Measurements from ENCODE around the gene CSF2. TPM values are rescaled to one million over a fixed set of nuclear protein-coding genes. Genes with fewer than 3 reads are reported as not detected.

Gene CSF2
- total and polyA plus RNA-seq, 3 experiments from 2014 or later: 393 to 409 TPM; not detected in 1

GRCh38 chr5:132087176-132087575 lies 13.6 kb downstream of the CSF2 start:
- Mint-ChIP-seq H3K9me3 (no peaks in the 10 kb centered on the region), H3K36me3 (peaks cover 0 to 4% (median 0%) of the 10 kb centered on the region in 3 donors), H3K4me1 (peaks cover 25 to 53% (median 44%) of the 10 kb centered on the region in 3 donors), H3K27me3 (peaks cover 0 to 2% of the 10 kb centered on the region in 2 donors), H3K4me3 (no peak overlapping the region), H3K27ac (no peak overlapping the region)
- Histone ChIP-seq H3K27me3 (ENCODE audit: insufficient read depth, low read length, poor library complexity, severe bottlenecking) (no peaks in the 10 kb centered on the region), H3K36me3 (ENCODE audit: insufficient read depth, low read length) (no peaks in the 10 kb centered on the region), H3K4me1 (ENCODE audit: insufficient read depth, low read length) (peaks cover 10% of the 10 kb centered on the region), H3K9me3 (ENCODE audit: low read length) (no peaks in the 10 kb centered on the region), H3K4me3 (ENCODE audit: low read length) (no peak overlapping the region), H3K27ac (ENCODE audit: low read depth, low read length) (no peak overlapping the region)
- no peak for DNase-seq
- ChIA-PET POLR2A (no interaction called here), CTCF (interaction anchor here (0.5 to 1.3 kb wide), 2 partner anchors 22 to 345 kb away, joined by 3 read pairs; no protein-coding TSS in a partner anchor)

GRCh38 chr5:132087661-132088060 lies 14.1 kb downstream of the CSF2 start:
- POLR2A ChIA-PET: interaction anchor here (1.5 kb wide), 1 partner anchor 16 kb away, joined by 3 read pairs; no protein-coding TSS in a partner anchor
- H3K9me3 ChIP-seq (ENCODE audit: low read length): no peaks in the 10 kb centered on the region
- no peaks in the 10 kb centered on the region for H3K27me3 ChIP-seq (ENCODE audit: insufficient read depth, low read length, poor library complexity, severe bottlenecking)
- no peak overlapping the region for H3K27ac ChIP-seq (ENCODE audit: low read depth, low read length)
- H3K9me3 Mint-ChIP-seq: no peaks in the 10 kb centered on the region
- H3K27me3 Mint-ChIP-seq: peaks cover 0 to 2% of the 10 kb centered on the region in 2 donors
- H3K4me1 ChIP-seq (ENCODE audit: insufficient read depth, low read length): peaks cover 10% of the 10 kb centered on the region
- no peak overlapping the region for H3K4me3 ChIP-seq (ENCODE audit: low read length)
- peaks cover 0 to 4% (median 0%) of the 10 kb centered on the region in 3 donors for H3K36me3 Mint-ChIP-seq
- DNase-seq: no peak
- CTCF ChIA-PET: interaction anchor here (0.5 to 1.3 kb wide), 2 partner anchors 22 to 344 kb away, joined by 3 read pairs; no protein-coding TSS in a partner anchor
- no peak overlapping the region for H3K4me3 Mint-ChIP-seq
- H3K4me1 Mint-ChIP-seq: peaks cover 25 to 48% (median 40%) of the 10 kb centered on the region in 3 donors
- H3K27ac Mint-ChIP-seq: no peak overlapping the region
- H3K36me3 ChIP-seq (ENCODE audit: insufficient read depth, low read length): no peaks in the 10 kb centered on the region

GRCh38 chr5:132089363-132089762 lies 15.8 kb downstream of the CSF2 start:
- Mint-ChIP-seq H3K27me3 (peaks cover 0 to 2% of the 10 kb centered on the region in 2 donors), H3K4me1 (peaks cover 25 to 39% (median 32%) of the 10 kb centered on the region in 3 donors), H3K4me3 (no peak overlapping the region), H3K27ac (peak overlapping the region in 1 of 8 donors; percentile 29), H3K9me3 (no peaks in the 10 kb centered on the region), H3K36me3 (peaks cover 0 to 4% (median 0%) of the 10 kb centered on the region in 3 donors)
- H3K27me3 ChIP-seq (ENCODE audit: insufficient read depth, low read length, poor library complexity, severe bottlenecking): no peaks in the 10 kb centered on the region
- no peak for DNase-seq
- H3K36me3 ChIP-seq (ENCODE audit: insufficient read depth, low read length): no peaks in the 10 kb centered on the region
- H3K4me1 ChIP-seq (ENCODE audit: insufficient read depth, low read length): no peaks in the 10 kb centered on the region
- ChIA-PET POLR2A (no interaction called here), CTCF (interaction anchor here (1.2 kb wide), 1 partner anchor 13 kb away, joined by 5 read pairs; no protein-coding TSS in a partner anchor)
- no peaks in the 10 kb centered on the region for H3K9me3 ChIP-seq (ENCODE audit: low read length)
- H3K4me3 ChIP-seq (ENCODE audit: low read length): no peak overlapping the region
- H3K27ac ChIP-seq (ENCODE audit: low read depth, low read length): no peak overlapping the region

- ChIA-PET POLR2A (interaction anchor here (0.5 kb wide), 1 partner anchor 567 kb away, joined by 6 read pairs; no protein-coding TSS in a partner anchor), CTCF (no interaction called here)
- Mint-ChIP-seq H3K27me3 (peaks cover 0 to 2% of the 10 kb centered on the region in 2 donors), H3K4me3 (no peak overlapping the region), H3K36me3 (peaks cover 0 to 4% (median 0%) of the 10 kb centered on the region in 3 donors), H3K27ac (peak overlapping the region in 1 of 8 donors; percentile 10), H3K9me3 (no peaks in the 10 kb centered on the region), H3K4me1 (peaks cover 27 to 41% (median 30%) of the 10 kb centered on the region in 3 donors)
- no peak for DNase-seq
- Histone ChIP-seq H3K27me3 (ENCODE audit: insufficient read depth, low read length, poor library complexity, severe bottlenecking) (no peaks in the 10 kb centered on the region), H3K4me3 (ENCODE audit: low read length) (no peak overlapping the region), H3K9me3 (ENCODE audit: low read length) (no peaks in the 10 kb centered on the region), H3K4me1 (ENCODE audit: insufficient read depth, low read length) (peaks cover 5% of the 10 kb centered on the region), H3K36me3 (ENCODE audit: insufficient read depth, low read length) (no peaks in the 10 kb centered on the region), H3K27ac (ENCODE audit: low read depth, low read length) (no peak overlapping the region)
Measured at GRCh38 chr5:132090107-132090506, 16.5 kb downstream of the CSF2 start.

GRCh38 chr5:132093271-132093670 lies 19.7 kb downstream of the CSF2 start:
- ChIA-PET POLR2A (no interaction called here), CTCF (interaction anchor here (1.1 to 1.3 kb wide), 2 partner anchors 10 to 16 kb away, joined by 3 read pairs; no protein-coding TSS in a partner anchor)
- no peaks in the 10 kb centered on the region for H3K36me3 ChIP-seq (ENCODE audit: insufficient read depth, low read length)
- no peak overlapping the region for H3K4me3 ChIP-seq (ENCODE audit: low read length)
- peaks cover 40 to 61% (median 42%) of the 10 kb centered on the region in 3 donors for H3K4me1 Mint-ChIP-seq
- no peak overlapping the region for H3K4me3 Mint-ChIP-seq
- no peak overlapping the region for H3K27ac Mint-ChIP-seq
- H3K27me3 ChIP-seq (ENCODE audit: insufficient read depth, low read length, poor library complexity, severe bottlenecking): no peaks in the 10 kb centered on the region
- no peaks in the 10 kb centered on the region for H3K9me3 Mint-ChIP-seq
- H3K4me1 ChIP-seq (ENCODE audit: insufficient read depth, low read length): peaks cover 16% of the 10 kb centered on the region
- no peak overlapping the region for H3K27ac ChIP-seq (ENCODE audit: low read depth, low read length)
- DNase-seq: no peak
- no peaks in the 10 kb centered on the region for H3K27me3 Mint-ChIP-seq
- peaks cover 0 to 4% (median 0%) of the 10 kb centered on the region in 3 donors for H3K36me3 Mint-ChIP-seq
- H3K9me3 ChIP-seq (ENCODE audit: low read length): no peaks in the 10 kb centered on the region

- peaks cover 0 to 4% (median 0%) of the 10 kb centered on the region in 3 donors for H3K36me3 Mint-ChIP-seq
- H3K9me3 ChIP-seq (ENCODE audit: low read length): no peaks in the 10 kb centered on the region
- no peak overlapping the region for H3K27ac ChIP-seq (ENCODE audit: low read depth, low read length)
- H3K27me3 Mint-ChIP-seq: no peaks in the 10 kb centered on the region
- POLR2A ChIA-PET: no interaction called here
- H3K27ac Mint-ChIP-seq: peak overlapping the region in 6 of 8 donors; percentile 15 to 93 (median 71)
- DNase-seq: no peak
- peak overlapping the region in 5 of 7 donors; percentile 9 to 73 (median 45) for H3K4me3 Mint-ChIP-seq
- H3K4me3 ChIP-seq (ENCODE audit: low read length): no peak overlapping the region
- no peaks in the 10 kb centered on the region for H3K9me3 Mint-ChIP-seq
- peaks cover 28% of the 10 kb centered on the region for H3K4me1 ChIP-seq (ENCODE audit: insufficient read depth, low read length)
- no peaks in the 10 kb centered on the region for H3K27me3 ChIP-seq (ENCODE audit: insufficient read depth, low read length, poor library complexity, severe bottlenecking)
- H3K36me3 ChIP-seq (ENCODE audit: insufficient read depth, low read length): no peaks in the 10 kb centered on the region
- H3K4me1 Mint-ChIP-seq: peaks cover 52 to 66% (median 54%) of the 10 kb centered on the region in 3 donors
- CTCF ChIA-PET: interaction anchor here (1.5 kb wide), 1 partner anchor 30 kb away, joined by 5 read pairs; no protein-coding TSS in a partner anchor
Measured at GRCh38 chr5:132094393-132095076, 20.9 kb downstream of the CSF2 start.

GRCh38 chr5:132095077-132095410 lies 21.5 kb downstream of the CSF2 start:
- H3K9me3 ChIP-seq (ENCODE audit: low read length): no peaks in the 10 kb centered on the region
- H3K36me3 ChIP-seq (ENCODE audit: insufficient read depth, low read length): no peaks in the 10 kb centered on the region
- no peak for DNase-seq
- ChIA-PET CTCF (interaction anchor here (1.5 kb wide), 1 partner anchor 30 kb away, joined by 5 read pairs; no protein-coding TSS in a partner anchor), POLR2A (no interaction called here)
- no peaks in the 10 kb centered on the region for H3K27me3 ChIP-seq (ENCODE audit: insufficient read depth, low read length, poor library complexity, severe bottlenecking)
- H3K4me1 ChIP-seq (ENCODE audit: insufficient read depth, low read length): peaks cover 33% of the 10 kb centered on the region
- Mint-ChIP-seq H3K36me3 (peaks cover 0 to under 1% (median 0%) of the 10 kb centered on the region in 3 donors), H3K27ac (peak overlapping the region in 7 of 8 donors; percentile 15 to 93 (median 58)), H3K4me3 (peak overlapping the region in 5 of 7 donors; percentile 9 to 73 (median 45)), H3K9me3 (no peaks in the 10 kb centered on the region), H3K4me1 (peaks cover 55 to 66% (median 57%) of the 10 kb centered on the region in 3 donors), H3K27me3 (no peaks in the 10 kb centered on the region)
- H3K4me3 ChIP-seq (ENCODE audit: low read length): no peak overlapping the region
- no peak overlapping the region for H3K27ac ChIP-seq (ENCODE audit: low read depth, low read length)

- H3K4me3 ChIP-seq (ENCODE audit: low read length): no peak overlapping the region
- H3K9me3 ChIP-seq (ENCODE audit: low read length): no peaks in the 10 kb centered on the region
- H3K27ac ChIP-seq (ENCODE audit: low read depth, low read length): no peak overlapping the region
- Mint-ChIP-seq H3K36me3 (no peaks in the 10 kb centered on the region), H3K27me3 (no peaks in the 10 kb centered on the region), H3K4me3 (peak overlapping the region in 4 of 7 donors; percentile 15 to 45 (median 28)), H3K4me1 (peaks cover 55 to 66% (median 58%) of the 10 kb centered on the region in 3 donors), H3K9me3 (no peaks in the 10 kb centered on the region), H3K27ac (peak overlapping the region in 5 of 8 donors; percentile 29 to 93 (median 58))
- ChIA-PET POLR2A (no interaction called here), CTCF (interaction anchor here (1.5 kb wide), 1 partner anchor 30 kb away, joined by 5 read pairs; no protein-coding TSS in a partner anchor)
- no peaks in the 10 kb centered on the region for H3K36me3 ChIP-seq (ENCODE audit: insufficient read depth, low read length)
- no peaks in the 10 kb centered on the region for H3K27me3 ChIP-seq (ENCODE audit: insufficient read depth, low read length, poor library complexity, severe bottlenecking)
- H3K4me1 ChIP-seq (ENCODE audit: insufficient read depth, low read length): peaks cover 38% of the 10 kb centered on the region
- DNase-seq: peak in 1 of 5 donors; percentile 25
Measured at GRCh38 chr5:132095424-132095972, 21.9 kb downstream of the CSF2 start.
